ENCODE results near the gene SLC49A3.

The SLC49A3 gene

GRCh38 chr4:727576-727975 lies 38.6 kb upstream of the SLC49A3 start:
- Histone ChIP-seq H4K91ac (ENCODE audit: low read depth, low read length) (no peak overlapping the region), H2AK5ac (ENCODE audit: low read length) (no peak overlapping the region), H3K4me2 (ENCODE audit: low read length) (no peak overlapping the region), H3K14ac (ENCODE audit: low read length) (no peak overlapping the region), H3K27ac (ENCODE audit: low read depth, low read length) (no peak overlapping the region), H2BK5ac (ENCODE audit: low read depth, low read length, poor library complexity) (no peak overlapping the region), H2BK12ac (ENCODE audit: low read length) (no peak overlapping the region), H3K23ac (ENCODE audit: low read length) (no peak overlapping the region), H2AFZ (ENCODE audit: insufficient read depth, low read length, poor library complexity) (no peak overlapping the region), H3K4me1 (ENCODE audit: control insufficient read depth in 1 of 2, insufficient read depth in 2 of 2, low read length in 2 of 2) (peaks cover 0 to 3% of the 10 kb centered on the region in 2 experiments), H4K8ac (ENCODE audit: low read depth, low read length) (no peak overlapping the region), H3K36me3 (ENCODE audit: control insufficient read depth in 1 of 2, insufficient read depth in 2 of 2, low read length in 2 of 2) (peaks cover 39 to 45% of the 10 kb centered on the region in 2 experiments), H3K4me3 (ENCODE audit: low read depth, low read length) (no peak overlapping the region), H2BK120ac (ENCODE audit: insufficient read depth, low read length, poor library complexity) (no peak overlapping the region), H3K79me1 (ENCODE audit: low read length) (no peaks in the 10 kb centered on the region), H3K4ac (ENCODE audit: low read depth, low read length) (no peak overlapping the region), H3K9ac (ENCODE audit: low read length) (no peak overlapping the region), H4K12ac (ENCODE audit: low read depth, low read length) (no peak overlapping the region), H3K9me3 (ENCODE audit: insufficient read depth, low read depth, low read length) (peaks cover 4% of the 10 kb centered on the region), H3K79me2 (ENCODE audit: control insufficient read depth, insufficient read depth, low read length, poor library complexity) (peaks cover 15% of the 10 kb centered on the region), H3K18ac (ENCODE audit: low read length) (no peak overlapping the region), H3K27me3 (ENCODE audit: insufficient read depth, low read length) (no peaks in the 10 kb centered on the region)
- WGBS (ENCODE audit: extremely low coverage, insufficient coverage, insufficient read length) = no CpG with 5 or more reads among the region's 6 CpGs
- no peak for DNase-seq

DNA sequence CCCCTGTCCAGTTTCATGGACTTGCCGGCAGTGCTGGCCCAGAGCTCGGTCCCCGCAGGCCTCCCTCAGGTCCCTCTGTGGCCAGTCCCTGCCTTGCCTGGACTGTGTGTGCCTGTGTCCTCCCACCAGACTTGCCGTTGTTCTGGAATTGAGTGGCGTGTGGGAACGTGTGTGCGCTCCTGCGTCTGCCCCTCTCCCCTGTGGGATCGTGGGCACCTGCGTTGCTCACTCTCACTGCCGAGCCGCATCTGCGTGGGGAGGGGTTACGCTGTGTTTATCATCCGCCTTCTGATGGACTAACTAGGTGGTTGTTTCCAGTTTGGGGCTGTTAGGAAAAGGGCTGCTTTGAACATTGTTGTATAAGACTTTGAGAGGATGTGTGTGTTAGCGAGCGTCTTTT lies 37.9 kb upstream of the SLC49A3 start:
- peak overlapping the region; percentile 5 for H2BK12ac ChIP-seq (ENCODE audit: low read length)
- H4K8ac ChIP-seq (ENCODE audit: low read depth, low read length) = no peak overlapping the region
- no peak overlapping the region for H3K4me3 ChIP-seq (ENCODE audit: low read depth, low read length)
- H3K9ac ChIP-seq (ENCODE audit: low read length) = no peak overlapping the region
- no peak overlapping the region for H2AK5ac ChIP-seq (ENCODE audit: low read length)
- no peak overlapping the region for H2BK5ac ChIP-seq (ENCODE audit: low read depth, low read length, poor library complexity)
- H3K27ac ChIP-seq (ENCODE audit: low read depth, low read length) = no peak overlapping the region
- H3K79me2 ChIP-seq (ENCODE audit: control insufficient read depth, insufficient read depth, low read length, poor library complexity) = peaks cover 15% of the 10 kb centered on the region
- peak overlapping the region; percentile 2 for H4K91ac ChIP-seq (ENCODE audit: low read depth, low read length)
- H3K79me1 ChIP-seq (ENCODE audit: low read length) = no peaks in the 10 kb centered on the region
- no peak overlapping the region for H4K12ac ChIP-seq (ENCODE audit: low read depth, low read length)
- H3K18ac ChIP-seq (ENCODE audit: low read length) = no peak overlapping the region
- peaks cover 39 to 46% of the 10 kb centered on the region in 2 experiments for H3K36me3 ChIP-seq (ENCODE audit: control insufficient read depth in 1 of 2, insufficient read depth in 2 of 2, low read length in 2 of 2)
- H3K4me1 ChIP-seq (ENCODE audit: control insufficient read depth in 1 of 2, insufficient read depth in 2 of 2, low read length in 2 of 2) = peaks cover 0 to 3% of the 10 kb centered on the region in 2 experiments
- no peaks in the 10 kb centered on the region for H3K27me3 ChIP-seq (ENCODE audit: insufficient read depth, low read length)
- H2BK120ac ChIP-seq (ENCODE audit: insufficient read depth, low read length, poor library complexity) = no peak overlapping the region
- no peak overlapping the region for H2AFZ ChIP-seq (ENCODE audit: insufficient read depth, low read length, poor library complexity)
- DNase-seq = no peak
- H3K23ac ChIP-seq (ENCODE audit: low read length) = peak overlapping the region; percentile 48
- H3K14ac ChIP-seq (ENCODE audit: low read length) = no peak overlapping the region
- peak overlapping the region; percentile 31 for H3K4ac ChIP-seq (ENCODE audit: low read depth, low read length)
- H3K9me3 ChIP-seq (ENCODE audit: insufficient read depth, low read depth, low read length) = peaks cover 3% of the 10 kb centered on the region
- WGBS (ENCODE audit: extremely low coverage, insufficient coverage, insufficient read length) = no CpG with 5 or more reads among the region's 17 CpGs
- no peak overlapping the region for H3K4me2 ChIP-seq (ENCODE audit: low read length)

DNA sequence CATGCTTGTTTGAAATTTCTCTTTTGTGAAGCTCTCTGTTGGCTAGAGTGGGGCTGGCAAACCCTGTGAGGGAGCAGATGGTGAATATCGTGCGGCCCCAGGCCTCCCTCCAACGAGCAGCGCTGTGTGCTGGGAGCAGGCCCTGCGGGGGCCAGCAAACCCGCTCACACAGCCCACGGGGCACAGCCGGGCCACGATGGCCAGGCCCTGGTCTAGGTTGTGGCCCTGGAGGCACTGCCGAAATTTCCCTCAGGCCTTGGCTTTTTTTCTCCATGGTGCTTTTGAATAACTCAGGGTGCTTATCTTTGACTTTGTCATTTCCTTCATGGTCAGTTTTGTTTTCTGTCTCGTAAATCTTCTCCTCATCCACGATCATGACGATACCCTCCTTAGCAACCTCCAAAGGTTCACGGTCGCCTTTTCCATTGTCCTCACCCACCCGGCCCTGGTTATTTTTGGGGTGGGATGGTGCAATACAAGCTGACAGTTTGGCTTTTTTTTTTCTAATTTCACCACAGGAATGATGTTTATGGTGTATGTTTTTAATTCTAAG lies 37.4 kb upstream of the SLC49A3 start:
- DNase-seq = peak; percentile 64 to 74
- Histone ChIP-seq H3K14ac (ENCODE audit: low read length) (no peak overlapping the region), H2AK5ac (ENCODE audit: low read length) (no peak overlapping the region), H4K8ac (ENCODE audit: low read depth, low read length) (no peak overlapping the region), H3K4me3 (ENCODE audit: low read depth, low read length) (no peak overlapping the region), H2AFZ (ENCODE audit: insufficient read depth, low read length, poor library complexity) (no peak overlapping the region), H3K4me2 (ENCODE audit: low read length) (no peak overlapping the region), H3K36me3 (ENCODE audit: control insufficient read depth in 1 of 2, insufficient read depth in 2 of 2, low read length in 2 of 2) (peaks cover 40 to 51% of the 10 kb centered on the region in 2 experiments), H3K9me3 (ENCODE audit: insufficient read depth, low read depth, low read length) (peaks cover 4% of the 10 kb centered on the region), H3K9ac (ENCODE audit: low read length) (no peak overlapping the region), H2BK120ac (ENCODE audit: insufficient read depth, low read length, poor library complexity) (no peak overlapping the region), H3K4ac (ENCODE audit: low read depth, low read length) (no peak overlapping the region), H3K18ac (ENCODE audit: low read length) (no peak overlapping the region), H3K79me1 (ENCODE audit: low read length) (no peaks in the 10 kb centered on the region), H3K27me3 (ENCODE audit: insufficient read depth, low read length) (no peaks in the 10 kb centered on the region), H4K91ac (ENCODE audit: low read depth, low read length) (no peak overlapping the region), H3K79me2 (ENCODE audit: control insufficient read depth, insufficient read depth, low read length, poor library complexity) (peaks cover 20% of the 10 kb centered on the region), H2BK12ac (ENCODE audit: low read length) (no peak overlapping the region), H3K23ac (ENCODE audit: low read length) (no peak overlapping the region), H3K4me1 (ENCODE audit: control insufficient read depth in 1 of 2, insufficient read depth in 2 of 2, low read length in 2 of 2) (peaks cover 0 to 3% of the 10 kb centered on the region in 2 experiments), H2BK5ac (ENCODE audit: low read depth, low read length, poor library complexity) (no peak overlapping the region), H3K27ac (ENCODE audit: low read depth, low read length) (no peak overlapping the region), H4K12ac (ENCODE audit: low read depth, low read length) (no peak overlapping the region)
- WGBS (ENCODE audit: extremely low coverage, insufficient coverage, insufficient read length) = no CpG with 5 or more reads among the region's 16 CpGs

- peak in 1 of 2 donors; percentile 46 for DNase-seq
- H3K9me3 ChIP-seq (ENCODE audit: insufficient read depth, low read depth, low read length) = peaks cover 6% of the 10 kb centered on the region
- no peaks in the 10 kb centered on the region for H3K27me3 ChIP-seq (ENCODE audit: insufficient read depth, low read length)
- no peak overlapping the region for H2AK5ac ChIP-seq (ENCODE audit: low read length)
- H2BK12ac ChIP-seq (ENCODE audit: low read length) = no peak overlapping the region
- H3K23ac ChIP-seq (ENCODE audit: low read length) = no peak overlapping the region
- no peak overlapping the region for H3K18ac ChIP-seq (ENCODE audit: low read length)
- no peak overlapping the region for H3K14ac ChIP-seq (ENCODE audit: low read length)
- H2BK120ac ChIP-seq (ENCODE audit: insufficient read depth, low read length, poor library complexity) = no peak overlapping the region
- H3K4me1 ChIP-seq (ENCODE audit: control insufficient read depth in 1 of 2, insufficient read depth in 2 of 2, low read length in 2 of 2) = peaks cover 0 to 3% of the 10 kb centered on the region in 2 experiments
- no peak overlapping the region for H3K4me3 ChIP-seq (ENCODE audit: low read depth, low read length)
- H3K79me1 ChIP-seq (ENCODE audit: low read length) = no peaks in the 10 kb centered on the region
- H4K12ac ChIP-seq (ENCODE audit: low read depth, low read length) = no peak overlapping the region
- H3K27ac ChIP-seq (ENCODE audit: low read depth, low read length) = no peak overlapping the region
- no peak overlapping the region for H4K91ac ChIP-seq (ENCODE audit: low read depth, low read length)
- H2BK5ac ChIP-seq (ENCODE audit: low read depth, low read length, poor library complexity) = no peak overlapping the region
- no peak overlapping the region for H4K8ac ChIP-seq (ENCODE audit: low read depth, low read length)
- no peak overlapping the region for H2AFZ ChIP-seq (ENCODE audit: insufficient read depth, low read length, poor library complexity)
- no peak overlapping the region for H3K9ac ChIP-seq (ENCODE audit: low read length)
- H3K4ac ChIP-seq (ENCODE audit: low read depth, low read length) = peak overlapping the region; percentile 7
- peaks cover 25% of the 10 kb centered on the region for H3K79me2 ChIP-seq (ENCODE audit: control insufficient read depth, insufficient read depth, low read length, poor library complexity)
- H3K36me3 ChIP-seq (ENCODE audit: control insufficient read depth in 1 of 2, insufficient read depth in 2 of 2, low read length in 2 of 2) = peaks cover 38 to 51% of the 10 kb centered on the region in 2 experiments
- no peak overlapping the region for H3K4me2 ChIP-seq (ENCODE audit: low read length)
- WGBS (ENCODE audit: extremely low coverage, insufficient coverage, insufficient read length) = no CpG with 5 or more reads among the region's 41 CpGs
Observed at GRCh38 chr4:725391-726234, 36.7 kb upstream of the SLC49A3 start.

Data from trophoblast cell (in vitro differentiated cells and primary cell).